GM19397 (cell line): Measurements from ENCODE around the gene ZFAND3.
A peak's percentile ranks its signal among the peaks of the same experiment; 100 is the strongest.

ENCODE experiments used
- ATAC-seq: cut with Tn5 transposase; IDR thresholded peaks from one replicate; pipeline ENCODE4 v1.9.1; 2021; ENCODE audit warnings: mild to moderate bottlenecking, moderate library complexity; ENCODE audit not compliant: unreplicated experiment

The ZFAND3 gene

DNA sequence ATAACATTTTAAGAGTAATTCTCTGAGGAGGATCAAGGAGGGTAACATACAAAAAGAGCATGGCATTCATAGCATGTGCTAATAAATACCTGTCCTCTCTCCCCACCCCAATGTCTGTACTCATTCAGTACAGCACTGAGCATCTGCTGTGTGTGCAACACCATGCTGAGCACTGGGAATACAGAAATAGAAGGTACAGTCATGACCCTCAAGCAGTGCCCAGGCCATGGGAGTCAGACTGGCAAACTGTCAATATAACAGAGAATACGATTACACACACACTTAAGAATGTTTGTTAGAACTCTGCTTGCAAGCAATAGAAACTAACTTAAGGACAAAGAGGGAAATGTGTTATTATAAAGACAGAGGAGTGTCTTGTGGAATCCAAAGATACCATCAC, 24.7 kb upstream of the ZFAND3 start:
- ATAC-seq, result no peak

- no peak for ATAC-seq
Measured at GRCh38 chr6:37798436-37799262, 20.9 kb upstream of the ZFAND3 start.

GRCh38 chr6:37799263-37799644, 20.3 kb upstream of the ZFAND3 start:
- ATAC-seq, result no peak

- no peak for ATAC-seq
Measured at GRCh38 chr6:37800703-37801604, 18.6 kb upstream of the ZFAND3 start.

DNA sequence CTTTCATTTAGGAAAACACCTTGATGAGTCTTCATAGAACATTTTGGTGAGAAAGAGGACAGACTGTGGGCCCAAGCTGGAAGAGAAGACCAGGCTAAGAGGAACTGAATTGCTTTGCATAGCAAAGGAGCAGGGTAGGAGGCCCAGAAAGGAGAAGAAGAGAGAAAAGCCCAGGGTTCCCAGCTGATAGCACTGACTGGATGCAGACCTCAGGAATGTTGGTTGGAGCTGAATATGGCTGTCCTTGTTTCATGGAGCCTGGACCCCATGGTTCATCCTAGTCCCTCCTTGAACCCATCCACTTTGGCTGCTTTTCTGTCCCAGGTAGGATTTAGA, 18.0 kb upstream of the ZFAND3 start:
- ATAC-seq, result no peak

- ATAC-seq, result no peak
Measured at GRCh38 chr6:37802810-37803209, 16.7 kb upstream of the ZFAND3 start.

DNA sequence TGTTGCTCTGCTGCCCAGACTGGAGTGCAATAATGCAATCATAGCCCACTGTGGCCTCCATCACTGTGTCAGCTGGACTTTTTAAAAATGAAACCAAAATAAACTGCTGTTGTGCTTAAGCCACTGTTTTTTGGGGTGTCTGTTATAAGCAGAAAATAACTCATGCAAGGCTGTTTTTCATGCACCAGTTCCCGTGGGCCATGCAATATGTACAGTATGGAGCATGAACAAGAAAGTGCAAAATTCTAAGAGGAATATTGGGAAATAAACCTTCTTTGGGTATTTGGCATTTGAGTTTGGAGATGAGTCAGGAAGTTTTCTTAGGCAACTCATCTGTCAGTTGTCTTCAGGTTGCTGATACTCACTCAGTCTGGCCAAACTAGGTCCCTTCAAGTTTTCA, 14.9 kb upstream of the ZFAND3 start:
- ATAC-seq, result no peak

DNA sequence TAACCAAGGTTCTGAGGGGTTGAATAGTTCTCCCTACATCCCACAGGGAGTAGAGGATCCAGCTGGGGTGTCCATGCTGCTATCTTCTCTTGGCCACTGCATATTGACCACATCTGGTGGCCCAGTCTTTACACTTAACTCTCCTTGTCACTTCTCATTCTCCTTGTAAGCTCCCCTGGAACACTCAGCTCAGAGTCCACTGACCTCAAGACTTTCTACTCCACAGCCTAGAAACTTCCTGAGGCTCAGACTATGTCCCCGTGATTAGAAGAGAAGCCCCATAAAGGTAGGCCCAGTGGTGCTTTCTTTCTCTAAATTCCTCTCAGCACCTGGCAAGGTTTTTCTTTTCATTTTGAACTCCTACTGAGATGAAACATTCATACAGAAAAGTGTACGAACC, 13.3 kb upstream of the ZFAND3 start:
- no peak for ATAC-seq

- ATAC-seq, result no peak
Measured at GRCh38 chr6:37807656-37808055, 11.9 kb upstream of the ZFAND3 start.

DNA sequence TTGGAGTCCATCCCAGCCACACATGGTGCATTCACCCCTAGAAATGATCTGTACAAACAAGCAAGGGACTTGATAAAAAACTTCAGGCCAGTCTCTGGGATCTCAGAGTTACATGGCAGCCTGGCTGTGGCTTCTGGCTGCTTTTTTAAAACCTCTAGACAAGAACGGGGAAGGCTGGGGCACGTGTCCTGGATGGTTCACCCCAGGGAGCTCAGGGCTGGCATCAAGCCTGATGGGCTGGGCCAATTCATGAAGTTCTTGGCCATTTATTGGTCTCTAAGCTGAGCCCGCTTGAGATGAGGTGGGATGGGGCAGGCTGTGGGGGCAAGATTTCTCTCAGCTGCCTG, 10.4 kb upstream of the ZFAND3 start:
- ATAC-seq, result no peak

DNA sequence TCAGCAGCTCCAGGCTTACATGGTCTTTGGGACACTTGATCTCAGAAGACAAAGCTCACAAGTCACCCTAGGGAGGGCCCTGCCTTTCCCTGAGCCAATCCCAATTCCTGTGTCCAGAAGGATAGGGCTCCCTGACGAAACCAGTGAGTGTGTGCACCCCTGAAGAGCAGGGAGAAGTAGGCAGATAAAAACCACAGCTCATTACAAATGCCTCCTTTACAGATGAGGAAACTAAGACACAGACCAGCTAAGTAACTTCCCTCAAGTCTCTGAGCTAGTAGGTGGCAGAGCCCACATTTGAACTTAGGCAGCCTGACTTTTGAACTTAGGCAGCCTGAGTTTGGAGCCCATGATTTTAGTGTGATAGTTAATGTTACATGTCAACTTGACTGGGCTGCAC, 6.7 kb upstream of the ZFAND3 start:
- no peak for ATAC-seq

- ATAC-seq, result no peak
Measured at GRCh38 chr6:37814374-37814773, 5.2 kb upstream of the ZFAND3 start.

DNA sequence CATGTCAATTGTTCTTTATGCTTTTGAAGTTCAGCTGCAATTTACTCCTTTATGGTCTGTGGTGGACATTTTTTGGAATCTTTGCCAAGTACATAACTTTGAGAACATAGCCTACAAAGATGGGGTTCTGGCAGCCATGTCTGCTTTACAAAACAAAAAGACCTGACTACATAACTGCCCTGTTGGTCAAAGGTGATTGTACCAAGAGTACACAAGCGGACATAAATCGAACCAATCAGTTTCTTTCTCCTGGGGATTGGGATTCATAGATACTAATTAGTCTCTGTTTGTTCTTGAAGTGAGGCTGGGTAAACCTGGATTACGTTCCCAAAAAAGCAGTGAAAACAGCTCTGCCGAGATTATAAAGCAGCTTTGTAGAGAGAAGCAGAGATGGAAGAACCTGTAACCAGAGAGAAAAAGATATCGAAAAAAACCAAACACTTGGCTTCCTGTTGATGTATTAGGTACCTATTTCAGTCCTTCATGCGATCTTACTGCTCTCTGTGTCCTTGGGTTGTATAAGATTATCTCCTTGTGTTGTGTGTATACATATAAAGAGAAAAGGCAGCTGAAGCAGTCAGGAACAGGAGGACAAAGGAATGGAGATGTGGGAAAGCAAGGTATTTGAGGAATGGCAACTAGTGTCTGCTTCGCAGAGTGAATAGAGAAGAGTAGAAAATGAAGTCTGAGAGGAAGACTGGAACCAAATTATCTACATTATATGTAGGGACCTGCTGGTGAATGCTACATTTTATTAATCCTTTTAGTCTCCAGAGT, 2.7 kb upstream of the ZFAND3 start:
- ATAC-seq, result no peak

GRCh38 chr6:37818536-37819176, 871 bp upstream of the ZFAND3 start:
- peak; percentile 68 for ATAC-seq

GRCh38 chr6:37819802-37820717, 533 bp downstream of the ZFAND3 start:
- no peak for ATAC-seq

DNA sequence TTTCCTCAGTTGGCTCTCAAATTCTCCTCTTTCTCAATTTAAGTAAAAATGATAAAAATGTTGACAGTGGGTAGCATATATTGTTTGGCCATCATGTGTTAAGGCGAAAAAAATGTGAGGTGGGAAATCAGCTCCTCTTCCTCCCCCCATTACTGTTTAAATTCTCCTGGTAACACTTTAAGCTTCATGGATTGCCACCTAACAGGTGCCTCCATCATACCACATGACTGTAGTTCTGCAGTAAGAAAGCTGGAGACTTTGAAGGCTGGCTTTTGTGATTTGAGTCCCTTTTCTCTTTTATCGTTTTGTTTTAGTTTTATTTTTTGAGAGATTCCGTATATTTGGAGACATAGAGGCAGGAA, 1.2 kb downstream of the ZFAND3 start:
- ATAC-seq, result no peak

GRCh38 chr6:37821446-37821845, 1.9 kb downstream of the ZFAND3 start:
- ATAC-seq, result no peak

- no peak for ATAC-seq
Measured at GRCh38 chr6:37822851-37823682, 3.5 kb downstream of the ZFAND3 start.

DNA sequence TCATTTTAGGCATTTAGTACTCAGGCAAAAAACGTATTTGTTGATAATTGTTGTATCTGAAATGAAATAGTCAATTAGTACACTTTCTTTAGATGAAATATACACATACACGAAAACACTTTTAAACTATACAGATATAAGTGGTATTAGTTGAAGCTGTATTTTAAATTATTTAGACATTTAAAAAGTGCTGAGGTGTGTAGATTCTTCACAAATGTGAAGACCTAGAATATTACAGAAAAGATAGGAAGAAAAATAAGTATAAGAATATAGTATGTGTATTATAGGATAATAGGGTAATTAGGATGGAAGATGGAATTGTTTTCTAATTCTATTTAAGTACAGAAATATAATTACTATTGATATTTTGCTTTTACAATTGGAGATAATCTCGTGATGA, 4.6 kb downstream of the ZFAND3 start:
- no peak for ATAC-seq
